ENCODE data around the gene ARID3C.

DNA sequence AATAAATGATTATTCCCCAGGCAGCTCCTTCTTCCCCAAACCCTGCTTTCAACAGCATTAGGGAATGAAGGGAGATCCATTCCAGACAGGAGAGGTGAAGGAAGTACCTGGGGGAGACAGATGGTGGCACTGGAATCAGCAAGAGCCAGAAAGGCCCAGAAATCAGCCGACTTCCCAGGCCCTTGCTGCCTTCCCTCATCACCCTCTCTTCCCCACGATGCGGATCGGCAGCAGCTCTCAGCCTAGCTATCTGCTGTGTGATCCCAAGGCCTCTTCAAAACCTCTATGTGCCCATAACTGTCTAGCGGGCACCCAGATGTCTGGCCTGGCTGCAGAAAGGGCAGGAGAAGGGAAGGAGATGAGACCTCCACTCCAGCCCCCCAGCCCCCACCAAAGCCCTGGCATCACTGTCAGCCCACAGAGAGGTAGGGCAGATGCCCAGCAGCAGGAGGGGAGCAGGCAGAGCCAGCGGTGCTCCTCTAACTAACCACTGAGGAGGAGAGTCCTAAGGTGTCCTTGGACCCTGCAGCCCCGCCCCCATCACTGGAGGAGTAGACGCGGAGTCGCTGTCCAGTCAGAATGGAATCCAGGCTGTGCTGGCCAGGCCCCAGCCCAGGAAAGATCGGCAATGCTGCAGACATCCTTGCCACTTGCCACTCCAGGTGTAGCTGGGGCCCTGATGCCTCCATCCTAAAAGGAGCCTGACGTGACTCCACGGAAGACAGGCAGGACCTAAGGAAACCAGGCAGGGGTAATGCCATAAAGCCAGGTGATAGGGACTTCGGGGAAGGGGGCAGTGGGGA lies 52.1 kb downstream of the ARID3C start:
- TF ChIP-seq, protein P1, sequence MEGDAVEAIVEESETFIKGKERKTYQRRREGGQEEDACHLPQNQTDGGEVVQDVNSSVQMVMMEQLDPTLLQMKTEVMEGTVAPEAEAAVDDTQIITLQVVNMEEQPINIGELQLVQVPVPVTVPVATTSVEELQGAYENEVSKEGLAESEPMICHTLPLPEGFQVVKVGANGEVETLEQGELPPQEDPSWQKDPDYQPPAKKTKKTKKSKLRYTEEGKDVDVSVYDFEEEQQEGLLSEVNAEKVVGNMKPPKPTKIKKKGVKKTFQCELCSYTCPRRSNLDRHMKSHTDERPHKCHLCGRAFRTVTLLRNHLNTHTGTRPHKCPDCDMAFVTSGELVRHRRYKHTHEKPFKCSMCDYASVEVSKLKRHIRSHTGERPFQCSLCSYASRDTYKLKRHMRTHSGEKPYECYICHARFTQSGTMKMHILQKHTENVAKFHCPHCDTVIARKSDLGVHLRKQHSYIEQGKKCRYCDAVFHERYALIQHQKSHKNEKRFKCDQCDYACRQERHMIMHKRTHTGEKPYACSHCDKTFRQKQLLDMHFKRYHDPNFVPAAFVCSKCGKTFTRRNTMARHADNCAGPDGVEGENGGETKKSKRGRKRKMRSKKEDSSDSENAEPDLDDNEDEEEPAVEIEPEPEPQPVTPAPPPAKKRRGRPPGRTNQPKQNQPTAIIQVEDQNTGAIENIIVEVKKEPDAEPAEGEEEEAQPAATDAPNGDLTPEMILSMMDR (tag by site-specific recombination; IDR thresholded peaks at IDR 0.05) = no peak
- TF ChIP-seq, protein P2, sequence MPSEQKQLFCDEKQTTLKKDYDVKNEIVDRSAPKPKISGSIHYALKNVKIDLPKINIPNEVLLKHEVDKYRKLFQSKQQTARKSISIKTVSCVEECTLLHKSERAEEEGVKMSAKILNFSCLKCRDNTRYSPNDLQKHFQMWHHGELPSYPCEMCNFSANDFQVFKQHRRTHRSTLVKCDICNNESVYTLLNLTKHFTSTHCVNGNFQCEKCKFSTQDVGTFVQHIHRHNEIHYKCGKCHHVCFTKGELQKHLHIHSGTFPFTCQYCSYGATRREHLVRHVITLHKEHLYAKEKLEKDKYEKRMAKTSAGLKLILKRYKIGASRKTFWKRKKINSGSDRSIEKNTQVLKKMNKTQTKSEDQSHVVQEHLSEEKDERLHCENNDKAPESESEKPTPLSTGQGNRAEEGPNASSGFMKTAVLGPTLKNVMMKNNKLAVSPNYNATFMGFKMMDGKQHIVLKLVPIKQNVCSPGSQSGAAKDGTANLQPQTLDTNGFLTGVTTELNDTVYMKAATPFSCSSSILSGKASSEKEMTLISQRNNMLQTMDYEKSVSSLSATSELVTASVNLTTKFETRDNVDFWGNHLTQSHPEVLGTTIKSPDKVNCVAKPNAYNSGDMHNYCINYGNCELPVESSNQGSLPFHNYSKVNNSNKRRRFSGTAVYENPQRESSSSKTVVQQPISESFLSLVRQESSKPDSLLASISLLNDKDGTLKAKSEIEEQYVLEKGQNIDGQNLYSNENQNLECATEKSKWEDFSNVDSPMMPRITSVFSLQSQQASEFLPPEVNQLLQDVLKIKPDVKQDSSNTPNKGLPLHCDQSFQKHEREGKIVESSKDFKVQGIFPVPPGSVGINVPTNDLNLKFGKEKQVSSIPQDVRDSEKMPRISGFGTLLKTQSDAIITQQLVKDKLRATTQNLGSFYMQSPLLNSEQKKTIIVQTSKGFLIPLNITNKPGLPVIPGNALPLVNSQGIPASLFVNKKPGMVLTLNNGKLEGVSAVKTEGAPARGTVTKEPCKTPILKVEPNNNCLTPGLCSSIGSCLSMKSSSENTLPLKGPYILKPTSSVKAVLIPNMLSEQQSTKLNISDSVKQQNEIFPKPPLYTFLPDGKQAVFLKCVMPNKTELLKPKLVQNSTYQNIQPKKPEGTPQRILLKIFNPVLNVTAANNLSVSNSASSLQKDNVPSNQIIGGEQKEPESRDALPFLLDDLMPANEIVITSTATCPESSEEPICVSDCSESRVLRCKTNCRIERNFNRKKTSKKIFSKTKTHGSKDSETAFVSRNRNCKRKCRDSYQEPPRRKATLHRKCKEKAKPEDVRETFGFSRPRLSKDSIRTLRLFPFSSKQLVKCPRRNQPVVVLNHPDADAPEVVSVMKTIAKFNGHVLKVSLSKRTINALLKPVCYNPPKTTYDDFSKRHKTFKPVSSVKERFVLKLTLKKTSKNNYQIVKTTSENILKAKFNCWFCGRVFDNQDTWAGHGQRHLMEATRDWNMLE (tag by site-specific recombination; conservative IDR thresholded peaks at IDR 0.05; ENCODE audit: low read depth) = no peak
- no peak for TF ChIP-seq ZNF626 (tag by site-specific recombination; IDR thresholded peaks at IDR 0.05)
- TF ChIP-seq YY1 (tag by site-specific recombination; IDR thresholded peaks at IDR 0.05) = no peak
- no peak for TF ChIP-seq KLF1 (tag by site-specific recombination; IDR thresholded peaks at IDR 0.05)
- TF ChIP-seq, protein P3, sequence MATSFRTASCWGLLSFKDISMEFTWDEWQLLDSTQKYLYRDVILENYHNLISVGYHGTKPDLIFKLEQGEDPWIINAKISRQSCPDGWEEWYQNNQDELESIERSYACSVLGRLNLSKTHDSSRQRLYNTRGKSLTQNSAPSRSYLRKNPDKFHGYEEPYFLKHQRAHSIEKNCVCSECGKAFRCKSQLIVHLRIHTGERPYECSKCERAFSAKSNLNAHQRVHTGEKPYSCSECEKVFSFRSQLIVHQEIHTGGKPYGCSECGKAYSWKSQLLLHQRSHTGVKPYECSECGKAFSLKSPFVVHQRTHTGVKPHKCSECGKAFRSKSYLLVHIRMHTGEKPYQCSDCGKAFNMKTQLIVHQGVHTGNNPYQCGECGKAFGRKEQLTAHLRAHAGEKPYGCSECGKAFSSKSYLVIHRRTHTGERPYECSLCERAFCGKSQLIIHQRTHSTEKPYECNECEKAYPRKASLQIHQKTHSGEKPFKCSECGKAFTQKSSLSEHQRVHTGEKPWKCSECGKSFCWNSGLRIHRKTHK (tag by site-specific recombination; IDR thresholded peaks at IDR 0.05) = no peak
- no peak for TF ChIP-seq ZNF514 (tag by site-specific recombination; IDR thresholded peaks at IDR 0.05)
- no peak for TF ChIP-seq ZNF24 (tag by site-specific recombination; IDR thresholded peaks at IDR 0.05)
- TF ChIP-seq, protein P4, sequence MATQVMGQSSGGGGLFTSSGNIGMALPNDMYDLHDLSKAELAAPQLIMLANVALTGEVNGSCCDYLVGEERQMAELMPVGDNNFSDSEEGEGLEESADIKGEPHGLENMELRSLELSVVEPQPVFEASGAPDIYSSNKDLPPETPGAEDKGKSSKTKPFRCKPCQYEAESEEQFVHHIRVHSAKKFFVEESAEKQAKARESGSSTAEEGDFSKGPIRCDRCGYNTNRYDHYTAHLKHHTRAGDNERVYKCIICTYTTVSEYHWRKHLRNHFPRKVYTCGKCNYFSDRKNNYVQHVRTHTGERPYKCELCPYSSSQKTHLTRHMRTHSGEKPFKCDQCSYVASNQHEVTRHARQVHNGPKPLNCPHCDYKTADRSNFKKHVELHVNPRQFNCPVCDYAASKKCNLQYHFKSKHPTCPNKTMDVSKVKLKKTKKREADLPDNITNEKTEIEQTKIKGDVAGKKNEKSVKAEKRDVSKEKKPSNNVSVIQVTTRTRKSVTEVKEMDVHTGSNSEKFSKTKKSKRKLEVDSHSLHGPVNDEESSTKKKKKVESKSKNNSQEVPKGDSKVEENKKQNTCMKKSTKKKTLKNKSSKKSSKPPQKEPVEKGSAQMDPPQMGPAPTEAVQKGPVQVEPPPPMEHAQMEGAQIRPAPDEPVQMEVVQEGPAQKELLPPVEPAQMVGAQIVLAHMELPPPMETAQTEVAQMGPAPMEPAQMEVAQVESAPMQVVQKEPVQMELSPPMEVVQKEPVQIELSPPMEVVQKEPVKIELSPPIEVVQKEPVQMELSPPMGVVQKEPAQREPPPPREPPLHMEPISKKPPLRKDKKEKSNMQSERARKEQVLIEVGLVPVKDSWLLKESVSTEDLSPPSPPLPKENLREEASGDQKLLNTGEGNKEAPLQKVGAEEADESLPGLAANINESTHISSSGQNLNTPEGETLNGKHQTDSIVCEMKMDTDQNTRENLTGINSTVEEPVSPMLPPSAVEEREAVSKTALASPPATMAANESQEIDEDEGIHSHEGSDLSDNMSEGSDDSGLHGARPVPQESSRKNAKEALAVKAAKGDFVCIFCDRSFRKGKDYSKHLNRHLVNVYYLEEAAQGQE (tag by site-specific recombination; IDR thresholded peaks at IDR 0.05) = peak; percentile 65
- no peak for TF ChIP-seq ZNF146 (tag by site-specific recombination; IDR thresholded peaks at IDR 0.05)
- TF ChIP-seq ZBTB8A (tag by site-specific recombination; IDR thresholded peaks at IDR 0.05) = no peak
- no peak for TF ChIP-seq ZNF843 (tag by site-specific recombination; IDR thresholded peaks at IDR 0.05)
- no peak for TF ChIP-seq ZNF791 (tag by site-specific recombination; IDR thresholded peaks at IDR 0.05)
- TF ChIP-seq BCL11A (tag by site-specific recombination; IDR thresholded peaks at IDR 0.05; ENCODE audit: low read depth) = no peak
